ENCODE data around the gene LTN1. TPM values are rescaled to one million over a fixed set of nuclear protein-coding genes. Genes with fewer than 3 reads are reported as not detected.

The LTN1 gene
- polyA plus RNA-seq, 1 of the 3 experiments (the other 2 are of a cell fraction), result 3.2 TPM

- H3K79me2 ChIP-seq (ENCODE audit: insufficient read depth), result no peaks in the 10 kb centered on the region
- no peaks in the 10 kb centered on the region for H3K9me2 ChIP-seq
- H3K4me2 ChIP-seq, result no peak overlapping the region
- 22% methylated on average over 1 of the region's 1 CpG for WGBS (ENCODE audit: low lambda C conversion rate)
- H3F3A ChIP-seq (replicated peaks; ENCODE audit: insufficient read depth), result no peaks in the 10 kb centered on the region
- TF ChIP-seq ELF1 (IDR thresholded peaks at IDR 0.05), result no peak
- TF ChIP-seq USF1 (IDR thresholded peaks at IDR 0.05; ENCODE audit: borderline replicate concordance, low read depth), result no peak
- TF ChIP-seq CHD2 (IDR thresholded peaks at IDR 0.05; ENCODE audit: low read length, partially characterized antibody), result no peak
- TF ChIP-seq NFIC (IDR thresholded peaks at IDR 0.05; ENCODE audit: borderline replicate concordance), result no peak
- no peak for TF ChIP-seq FOXJ3 (CRISPR knock-in tag; IDR thresholded peaks at IDR 0.05)
- no peak for TF ChIP-seq RFX5 (IDR thresholded peaks at IDR 0.05; ENCODE audit: low read length)
- TF ChIP-seq ZBTB33 (IDR thresholded peaks at IDR 0.05; ENCODE audit: borderline replicate concordance, low read depth), result no peak
- TF ChIP-seq SMC3 (IDR thresholded peaks at IDR 0.05; ENCODE audit: low read depth, low read length), result no peak
- TF ChIP-seq MEF2A (IDR thresholded peaks at IDR 0.05; ENCODE audit: borderline replicate concordance, low read depth), result no peak
- TF ChIP-seq MXI1 (IDR thresholded peaks at IDR 0.05; ENCODE audit: low read depth, low read length), result no peak
- no peak for TF ChIP-seq FOSL2 (IDR thresholded peaks at IDR 0.05; ENCODE audit: borderline replicate concordance, low read depth)
- no peak overlapping the region for H3K27ac ChIP-seq (ENCODE audit: low read depth in 2 of 2, low read length in 1 of 2)
- POLR2A ChIA-PET, result no interaction called here
- CTCF ChIA-PET, result no interaction called here
- H3K36me3 ChIP-seq (replicated peaks in 1 of 2; ENCODE audit: control insufficient read depth in 1 of 2, insufficient read depth in 2 of 2, low read length in 1 of 2), result no peaks in the 10 kb centered on the region
- H3K9ac ChIP-seq, result no peak overlapping the region
- H3K9me3 ChIP-seq, result no peaks in the 10 kb centered on the region
- no peaks in the 10 kb centered on the region for H4K20me1 ChIP-seq (ENCODE audit: insufficient read depth)
- H3K27me3 ChIP-seq (ENCODE audit: insufficient read depth), result no peaks in the 10 kb centered on the region
- no peak for DNase-seq
- H3K4me1 ChIP-seq (ENCODE audit: control insufficient read depth in 1 of 2, insufficient read depth in 2 of 2, low read depth in 1 of 2, low read length in 1 of 2), result no peaks in the 10 kb centered on the region
- no peak overlapping the region for H3K4me3 ChIP-seq (ENCODE audit: low read depth in 2 of 2, low read length in 1 of 2)
- H2AFZ ChIP-seq (ENCODE audit: low read depth), result no peak overlapping the region
Measured at GRCh38 chr21:28904961-28905435, 87.7 kb downstream of the LTN1 start.

DNA sequence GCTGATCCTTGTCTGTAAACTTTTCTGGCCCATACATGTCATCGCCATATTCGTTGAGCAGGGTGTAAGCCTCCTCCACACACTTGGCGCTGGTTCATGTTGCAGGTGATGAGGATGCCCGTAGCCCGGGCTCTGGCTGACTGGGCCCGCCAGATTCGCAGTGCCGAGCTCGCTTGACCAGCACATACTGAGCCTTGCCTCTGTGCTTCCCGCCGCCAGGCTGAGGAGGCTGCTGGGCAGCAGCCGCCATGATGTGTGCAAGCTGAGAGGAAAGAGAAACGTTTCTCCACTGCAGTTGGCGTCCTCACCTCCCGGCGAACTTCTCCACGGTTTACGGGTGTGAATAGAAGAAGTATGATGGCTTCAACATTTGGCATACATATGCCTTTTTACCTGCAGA is 89.2 kb downstream of the LTN1 start:
- Histone ChIP-seq H4K20me1 (ENCODE audit: insufficient read depth) (no peaks in the 10 kb centered on the region), H3K9me3 (no peaks in the 10 kb centered on the region), H2AFZ (ENCODE audit: low read depth) (no peak overlapping the region), H3K9ac (no peak overlapping the region), H3K9me2 (no peaks in the 10 kb centered on the region), H3K36me3 (replicated peaks in 1 of 2; ENCODE audit: control insufficient read depth in 1 of 2, insufficient read depth in 2 of 2, low read length in 1 of 2) (no peaks in the 10 kb centered on the region), H3K27ac (ENCODE audit: low read depth in 2 of 2, low read length in 1 of 2) (no peak overlapping the region), H3K4me1 (ENCODE audit: control insufficient read depth in 1 of 2, insufficient read depth in 2 of 2, low read depth in 1 of 2, low read length in 1 of 2) (no peaks in the 10 kb centered on the region), H3K4me2 (no peak overlapping the region), H3K27me3 (ENCODE audit: insufficient read depth) (no peaks in the 10 kb centered on the region), H3F3A (replicated peaks; ENCODE audit: insufficient read depth) (no peaks in the 10 kb centered on the region), H3K4me3 (ENCODE audit: low read depth in 2 of 2, low read length in 1 of 2) (no peak overlapping the region), H3K79me2 (ENCODE audit: insufficient read depth) (no peaks in the 10 kb centered on the region)
- no peak for DNase-seq
- WGBS (ENCODE audit: low lambda C conversion rate), result 76% methylated on average over 18 of the region's 18 CpGs
- POLR2A ChIA-PET, result no interaction called here
- CTCF ChIA-PET, result no interaction called here
- TF ChIP-seq MXI1 (IDR thresholded peaks at IDR 0.05; ENCODE audit: low read depth, low read length) (no peak), GATA2 (CRISPR knock-in tag; IDR thresholded peaks at IDR 0.05) (no peak), IRF3 (IDR thresholded peaks at IDR 0.05; ENCODE audit: low read depth, low read length) (no peak), ZBTB33 (IDR thresholded peaks at IDR 0.05; ENCODE audit: borderline replicate concordance, low read depth) (no peak), ELF1 (IDR thresholded peaks at IDR 0.05) (no peak), RXRA (IDR thresholded peaks at IDR 0.05; ENCODE audit: borderline replicate concordance, low read depth) (no peak), USF1 (IDR thresholded peaks at IDR 0.05; ENCODE audit: borderline replicate concordance, low read depth) (no peak), RAD21 (IDR thresholded peaks at IDR 0.05; ENCODE audit: low read length) (no peak), NRF1 (IDR thresholded peaks at IDR 0.05; ENCODE audit: low read depth, low read length) (no peak), EP300 (IDR thresholded peaks at IDR 0.05; ENCODE audit: borderline replicate concordance in 1 of 2, low read depth in 1 of 2, low read length in 1 of 2) (no peak)
- TF ChIP-seq, protein P1, sequence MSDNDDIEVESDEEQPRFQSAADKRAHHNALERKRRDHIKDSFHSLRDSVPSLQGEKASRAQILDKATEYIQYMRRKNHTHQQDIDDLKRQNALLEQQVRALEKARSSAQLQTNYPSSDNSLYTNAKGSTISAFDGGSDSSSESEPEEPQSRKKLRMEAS (IDR thresholded peaks at IDR 0.05; ENCODE audit: low read depth), result no peak
- TF ChIP-seq, protein P2, sequence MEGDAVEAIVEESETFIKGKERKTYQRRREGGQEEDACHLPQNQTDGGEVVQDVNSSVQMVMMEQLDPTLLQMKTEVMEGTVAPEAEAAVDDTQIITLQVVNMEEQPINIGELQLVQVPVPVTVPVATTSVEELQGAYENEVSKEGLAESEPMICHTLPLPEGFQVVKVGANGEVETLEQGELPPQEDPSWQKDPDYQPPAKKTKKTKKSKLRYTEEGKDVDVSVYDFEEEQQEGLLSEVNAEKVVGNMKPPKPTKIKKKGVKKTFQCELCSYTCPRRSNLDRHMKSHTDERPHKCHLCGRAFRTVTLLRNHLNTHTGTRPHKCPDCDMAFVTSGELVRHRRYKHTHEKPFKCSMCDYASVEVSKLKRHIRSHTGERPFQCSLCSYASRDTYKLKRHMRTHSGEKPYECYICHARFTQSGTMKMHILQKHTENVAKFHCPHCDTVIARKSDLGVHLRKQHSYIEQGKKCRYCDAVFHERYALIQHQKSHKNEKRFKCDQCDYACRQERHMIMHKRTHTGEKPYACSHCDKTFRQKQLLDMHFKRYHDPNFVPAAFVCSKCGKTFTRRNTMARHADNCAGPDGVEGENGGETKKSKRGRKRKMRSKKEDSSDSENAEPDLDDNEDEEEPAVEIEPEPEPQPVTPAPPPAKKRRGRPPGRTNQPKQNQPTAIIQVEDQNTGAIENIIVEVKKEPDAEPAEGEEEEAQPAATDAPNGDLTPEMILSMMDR (IDR thresholded peaks at IDR 0.05), result no peak

All from SK-N-SH (cell line).